HEK293 (cell line): ENCODE data around the gene TUBB3.

Experiments used
- TCF7L2 ChIP-seq: IDR thresholded peaks from 2 replicates; pipeline ENCODE4 v1.6.1; 2011; ENCODE audit warnings: low read depth, mild to moderate bottlenecking, inconsistent platforms, low read length, moderate library complexity, borderline replicate concordance
- ZBTB49 ChIP-seq: fragments of 450-650 bp; formaldehyde crosslinking; IDR thresholded peaks from 2 replicates; pipeline ENCODE4 v1.5.1; 2016; ENCODE audit warnings: missing biosample characterization, missing genetic modification characterization, low read depth

DNA sequence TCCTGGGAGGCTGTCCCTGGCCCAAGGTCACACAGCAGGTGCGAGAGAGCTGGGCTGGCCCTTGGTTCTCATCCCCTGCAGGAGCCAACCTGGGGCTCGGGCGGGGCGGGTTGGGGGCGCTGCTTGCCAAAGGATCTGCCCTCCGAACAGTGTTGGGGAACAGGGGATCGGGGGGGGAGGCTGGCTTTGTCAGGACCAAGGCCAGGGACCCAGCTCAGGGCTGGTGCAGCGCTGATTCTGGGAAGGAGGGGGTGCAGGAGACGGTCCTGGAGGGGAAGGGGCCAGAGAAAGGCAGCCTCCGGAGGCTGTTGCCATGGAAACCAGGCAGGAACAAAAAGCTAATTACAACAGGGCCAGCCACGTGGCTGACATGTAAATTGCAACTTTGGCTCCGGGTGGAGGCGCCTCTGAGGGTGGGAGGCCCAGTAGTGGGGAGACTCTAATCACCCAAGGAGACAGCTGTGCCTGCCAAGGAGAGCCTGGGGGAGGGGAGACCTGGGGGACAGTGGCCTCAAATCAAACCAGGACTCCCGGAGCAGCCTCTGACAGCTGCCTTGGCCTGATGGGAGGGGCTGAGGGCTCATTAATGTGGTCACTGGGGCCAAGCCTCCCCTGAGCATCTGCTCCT is 1.3 kb downstream of the TUBB3 start:
- TF ChIP-seq TCF7L2 = no peak
- TF ChIP-seq ZBTB49 (tag by site-specific recombination) = no peak
